Activated CD8-positive, alpha-beta memory T cell treated with anti-CD3 and anti-CD28 coated beads, Interleukin-2, amount 50 U/mL, for 1 hour (primary cell): Measurements from ENCODE around the gene CDH2.

Source experiments
- DNase-seq: peaks from one replicate; pipeline ENCODE4 v3.0.0-alpha.2; 2020; ENCODE audit errors: extremely low read depth

CDH2 gene

DNA sequence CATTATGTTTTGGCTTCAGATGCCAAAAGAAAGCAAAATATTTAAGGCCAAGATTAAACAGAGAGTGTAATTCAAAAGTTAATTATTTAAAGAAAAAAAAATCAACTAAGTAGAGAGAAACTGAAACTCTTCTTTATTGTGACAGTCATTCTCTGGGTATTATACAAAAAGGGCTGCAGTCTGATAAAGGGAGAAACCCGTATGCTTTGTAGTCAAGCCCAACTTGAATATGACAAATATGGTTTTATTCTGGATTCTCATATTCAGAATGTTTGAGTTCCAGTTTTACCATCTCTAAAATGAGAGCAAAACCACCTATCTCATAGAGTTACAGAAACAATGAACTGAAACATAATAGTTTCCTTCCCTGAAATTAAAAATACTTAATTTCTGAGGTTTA lies 8.2 kb downstream of the CDH2 start:
- DNase-seq: no peak

DNA sequence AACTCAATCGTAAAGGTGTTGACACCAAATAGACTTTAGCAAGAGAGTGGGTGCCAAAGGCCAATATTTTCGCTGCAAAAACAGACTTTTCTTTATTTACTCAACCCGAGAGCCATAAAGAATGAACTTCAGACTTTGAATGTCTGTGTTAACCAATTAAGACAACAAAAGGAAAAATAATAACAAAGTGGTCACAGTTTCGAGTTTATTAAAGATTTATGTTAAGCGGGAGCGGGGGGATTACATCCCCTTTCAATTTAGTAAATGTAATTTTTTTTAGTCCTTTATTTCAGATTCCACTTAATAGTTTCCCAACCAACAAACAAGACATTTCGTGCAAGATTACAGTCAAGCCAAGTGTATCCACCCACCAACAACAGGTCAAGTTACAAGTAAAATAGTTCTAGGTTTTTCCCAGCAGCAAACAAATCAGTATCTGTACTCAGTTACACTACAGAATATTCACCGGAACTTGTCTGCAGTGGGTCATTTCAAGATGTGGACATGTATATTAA lies 9.0 kb downstream of the CDH2 start:
- no peak for DNase-seq

DNA sequence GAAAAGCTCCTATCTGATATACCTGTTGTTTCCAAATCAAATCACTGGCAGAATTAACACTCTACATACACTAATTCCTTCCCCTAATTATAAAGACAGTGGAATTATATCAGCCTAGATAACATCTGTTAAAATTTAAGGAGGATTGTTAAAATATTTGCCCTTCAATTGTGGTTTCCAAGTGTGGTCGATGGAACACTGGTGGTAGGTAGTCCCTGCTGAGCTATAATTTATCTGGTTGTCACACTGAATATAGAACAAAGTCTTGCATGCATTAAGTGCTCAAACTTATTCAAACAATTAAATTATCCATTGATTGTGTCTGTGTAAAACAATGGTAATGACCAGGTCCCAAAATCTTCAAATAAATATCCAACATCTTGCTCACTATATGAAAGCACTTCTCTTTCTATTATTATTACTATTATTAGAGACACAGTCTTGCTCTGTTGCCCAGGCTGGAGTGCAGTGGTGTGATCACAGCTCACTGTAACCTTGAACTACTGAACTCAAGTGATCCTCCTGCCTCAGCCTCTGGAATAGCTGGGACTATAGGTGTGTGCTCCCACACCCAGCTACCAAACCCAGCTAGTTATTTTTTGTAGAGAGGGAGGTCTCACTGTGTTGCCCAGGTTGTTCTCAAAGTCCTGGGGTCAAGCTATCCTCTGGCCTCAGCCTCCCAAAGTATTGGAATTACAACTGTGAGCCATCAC lies 12.0 kb downstream of the CDH2 start:
- no peak for DNase-seq

DNA sequence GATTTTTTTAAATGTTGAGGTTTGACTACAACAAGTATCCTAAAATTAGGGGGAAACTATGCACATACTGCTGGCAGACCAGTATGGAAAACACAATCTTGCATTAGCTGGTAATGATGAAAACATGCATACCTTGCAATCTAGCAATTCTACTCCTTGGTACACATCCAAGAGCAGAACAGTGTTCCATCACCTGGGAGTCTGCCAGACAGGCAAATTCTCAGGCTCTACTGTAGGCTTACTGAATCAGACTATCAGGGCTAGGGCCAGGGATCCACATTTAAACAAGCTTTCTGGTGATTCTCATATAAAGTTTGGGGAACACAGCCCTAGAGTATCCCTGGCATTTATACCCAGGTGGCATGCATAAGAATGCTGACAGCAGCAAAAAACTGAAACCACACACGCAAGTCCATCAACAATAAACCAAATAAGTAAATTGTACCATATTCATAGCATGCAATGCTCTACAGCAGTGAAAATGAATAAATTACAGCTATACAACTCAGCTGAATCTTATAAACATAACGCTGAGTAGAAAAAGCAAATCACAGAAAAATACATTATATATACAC lies 13.6 kb downstream of the CDH2 start:
- DNase-seq: no peak

DNA sequence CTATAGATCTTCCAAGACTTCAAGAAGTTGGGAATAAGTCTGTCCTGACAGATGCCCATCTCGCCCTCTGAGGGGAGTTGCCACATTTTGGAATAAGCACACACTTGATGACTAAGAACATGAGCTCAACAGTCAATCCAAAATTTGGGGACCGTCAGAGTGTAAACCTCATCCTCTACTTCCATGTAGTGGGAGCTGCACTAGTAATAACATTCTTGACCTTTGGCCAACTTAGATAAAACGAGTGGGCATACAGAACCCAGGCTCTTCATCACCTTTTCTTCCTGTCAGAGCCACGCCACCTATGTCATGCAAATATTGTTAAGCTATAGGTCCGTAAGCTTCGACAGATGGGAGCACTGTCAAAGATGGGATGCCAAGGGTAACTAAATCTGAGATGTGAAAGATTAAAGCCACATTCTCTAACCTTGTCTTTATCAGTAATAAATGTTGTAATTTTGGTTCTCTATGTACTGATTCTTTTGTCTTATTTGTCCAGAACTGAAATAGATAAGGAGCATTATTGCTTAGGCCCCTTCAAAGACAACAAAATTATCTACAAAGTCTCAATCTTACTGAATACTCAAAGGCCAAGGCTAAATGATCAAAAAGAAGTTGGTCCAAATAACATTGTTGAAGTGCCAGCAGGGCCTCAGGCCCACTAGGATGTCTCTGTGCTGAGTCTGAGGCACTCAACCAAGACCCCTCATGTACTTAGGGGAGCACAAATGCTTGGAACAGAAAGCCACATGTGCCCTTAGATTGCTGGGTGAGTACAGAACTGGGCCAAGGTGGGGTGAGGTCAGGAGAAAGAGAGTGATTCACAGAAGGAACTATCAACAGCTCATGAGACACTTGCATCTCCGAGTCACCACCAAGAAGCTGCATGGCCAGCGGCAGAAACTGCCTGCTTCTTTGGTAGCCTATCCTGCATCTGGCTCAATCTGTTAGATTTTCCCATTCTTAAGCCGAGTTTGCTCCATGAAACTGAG lies 15.0 kb downstream of the CDH2 start:
- DNase-seq: no peak

DNA sequence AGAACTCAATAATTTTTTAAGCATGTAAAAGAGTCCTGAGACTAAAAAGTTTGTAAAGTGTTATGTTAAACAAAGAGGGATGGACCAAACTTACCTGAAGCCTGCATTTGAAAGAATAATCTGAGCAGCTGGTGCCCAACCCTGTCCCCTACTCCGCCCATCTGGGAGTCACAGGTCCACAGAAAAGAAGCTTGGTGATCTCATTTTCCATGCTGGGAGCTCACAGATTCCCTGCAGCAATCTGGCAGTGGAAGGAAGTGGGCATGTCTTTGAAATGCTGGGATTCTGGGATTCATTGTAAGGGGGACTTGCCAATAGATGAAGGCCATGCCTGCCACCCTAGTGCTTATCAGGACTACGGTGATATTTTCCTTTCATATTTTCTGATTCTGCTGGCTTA lies 17.9 kb downstream of the CDH2 start:
- DNase-seq: no peak

DNA sequence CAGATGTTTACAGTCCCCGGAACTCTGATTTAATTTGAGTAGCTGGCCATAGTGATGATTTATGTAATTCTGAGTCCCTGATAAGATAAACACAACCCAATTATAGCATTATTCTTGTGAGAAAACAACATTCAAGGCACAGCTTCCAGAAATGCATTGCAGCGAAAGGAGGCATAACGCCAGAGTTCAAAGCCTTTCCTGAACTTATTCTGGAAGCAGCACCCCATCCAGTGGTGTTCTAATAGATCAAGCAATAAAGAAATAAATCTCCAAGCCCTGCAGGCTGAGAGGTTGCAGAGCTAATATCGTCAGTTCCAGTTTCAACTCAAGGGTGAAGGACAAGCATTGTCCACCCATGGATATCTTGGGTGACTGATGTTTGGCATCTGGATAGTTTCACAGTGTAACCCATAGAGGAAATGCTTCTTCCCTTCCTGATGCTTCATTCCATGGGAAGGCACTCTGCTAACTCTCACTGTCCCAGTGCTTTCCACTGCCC lies 18.8 kb downstream of the CDH2 start:
- DNase-seq: no peak

DNA sequence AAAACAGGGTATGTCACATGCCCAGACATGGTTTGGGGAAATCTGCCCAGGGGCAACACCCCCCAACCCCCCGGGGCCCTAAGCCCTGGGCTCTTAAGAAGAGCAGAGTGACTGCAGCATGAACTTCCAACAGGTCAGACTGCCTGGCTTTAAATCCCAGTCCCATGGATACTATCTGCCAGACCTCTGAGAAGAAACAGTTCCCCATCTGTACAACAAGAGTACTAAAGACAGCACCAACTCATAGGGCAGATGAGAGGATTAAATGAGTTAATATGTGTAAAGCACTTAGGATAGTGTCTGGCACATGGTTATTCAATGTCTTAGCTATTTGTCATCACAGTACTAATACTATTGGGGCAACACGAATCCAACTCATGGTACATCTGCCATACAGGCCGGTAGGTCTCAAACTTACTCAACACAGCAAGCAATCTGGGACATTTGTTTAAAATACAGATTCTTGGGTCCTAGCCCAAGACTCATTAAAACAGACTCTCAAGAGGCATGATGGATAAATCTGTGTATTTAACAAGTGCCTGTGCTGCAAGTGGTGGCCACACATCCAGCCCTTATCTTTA lies 23.4 kb downstream of the CDH2 start:
- no peak for DNase-seq

DNA sequence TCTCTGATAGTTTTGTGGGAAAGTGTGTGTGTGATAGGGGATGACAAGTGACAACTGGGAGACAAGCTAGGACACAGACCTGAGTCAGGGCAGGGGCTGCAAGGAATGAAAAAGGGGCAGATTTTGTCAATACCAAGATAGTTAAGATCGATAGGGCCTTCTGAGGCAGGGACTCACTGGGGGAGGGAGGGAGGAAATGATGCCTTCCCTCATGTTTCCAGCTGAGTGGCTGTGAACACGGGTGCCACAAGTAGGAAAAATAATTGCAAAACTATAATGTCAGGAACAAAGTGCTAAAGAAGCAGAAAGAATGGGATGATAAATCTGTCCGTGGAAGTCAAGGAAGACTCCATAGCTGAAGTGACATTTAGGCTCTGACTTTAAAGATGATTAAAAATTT lies 24.2 kb downstream of the CDH2 start:
- no peak for DNase-seq

DNA sequence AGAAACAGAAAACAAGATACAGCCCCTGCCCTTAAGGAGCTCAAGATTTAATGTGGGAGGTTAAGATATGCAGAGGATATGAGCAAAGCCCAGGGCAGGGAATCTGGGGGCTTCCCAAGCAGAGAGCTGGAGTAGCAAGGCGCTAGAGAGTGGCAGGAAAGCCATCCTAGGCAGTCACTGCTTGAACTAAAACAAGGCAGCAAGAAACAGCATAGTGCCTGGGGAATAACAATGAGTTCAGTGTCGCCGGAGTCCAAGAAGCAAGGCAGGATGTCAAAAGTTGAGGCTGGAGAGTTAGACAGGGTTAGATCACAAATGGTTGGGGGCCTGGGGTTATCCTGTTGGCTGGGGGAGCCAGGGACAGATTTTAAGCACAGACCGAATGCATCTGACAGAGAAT lies 24.6 kb downstream of the CDH2 start:
- no peak for DNase-seq

DNA sequence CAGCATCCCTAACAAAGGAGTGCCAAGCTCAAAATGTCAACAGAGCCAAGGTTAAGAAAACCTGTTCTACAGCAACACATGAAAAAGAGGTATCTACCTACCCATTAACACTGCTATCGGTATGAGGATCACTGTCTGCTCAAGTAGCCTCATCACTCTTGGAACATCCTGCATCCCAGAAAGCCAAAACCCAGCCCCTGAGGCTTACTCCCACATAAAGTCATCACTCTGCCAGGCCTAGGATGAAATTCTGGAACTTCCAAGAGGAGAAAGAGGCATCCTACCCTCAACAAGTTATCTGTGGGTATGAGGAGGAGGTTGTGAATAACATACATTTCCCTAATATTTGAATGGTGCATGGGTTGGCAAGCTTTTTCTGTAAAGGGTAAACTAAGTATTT lies 25.5 kb downstream of the CDH2 start:
- DNase-seq: no peak

DNA sequence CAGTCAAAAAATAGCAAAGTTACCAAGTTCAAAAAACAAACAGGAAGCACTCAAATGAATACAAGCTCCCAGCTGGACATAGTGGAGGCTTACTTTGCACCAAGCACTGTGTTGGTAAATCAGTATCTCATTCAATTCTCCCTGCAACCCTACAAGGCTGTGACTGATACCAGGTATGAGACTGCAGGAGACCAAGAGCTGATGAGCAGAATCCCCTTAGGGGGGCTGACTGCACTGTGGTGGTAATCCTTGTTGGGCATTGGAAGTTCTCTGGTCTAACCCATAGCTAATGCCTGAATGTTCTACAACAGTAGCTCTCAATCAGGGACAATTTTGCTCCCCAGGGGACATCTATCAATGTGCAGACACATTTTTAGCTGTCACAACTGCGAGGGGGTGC lies 26.0 kb downstream of the CDH2 start:
- no peak for DNase-seq

DNA sequence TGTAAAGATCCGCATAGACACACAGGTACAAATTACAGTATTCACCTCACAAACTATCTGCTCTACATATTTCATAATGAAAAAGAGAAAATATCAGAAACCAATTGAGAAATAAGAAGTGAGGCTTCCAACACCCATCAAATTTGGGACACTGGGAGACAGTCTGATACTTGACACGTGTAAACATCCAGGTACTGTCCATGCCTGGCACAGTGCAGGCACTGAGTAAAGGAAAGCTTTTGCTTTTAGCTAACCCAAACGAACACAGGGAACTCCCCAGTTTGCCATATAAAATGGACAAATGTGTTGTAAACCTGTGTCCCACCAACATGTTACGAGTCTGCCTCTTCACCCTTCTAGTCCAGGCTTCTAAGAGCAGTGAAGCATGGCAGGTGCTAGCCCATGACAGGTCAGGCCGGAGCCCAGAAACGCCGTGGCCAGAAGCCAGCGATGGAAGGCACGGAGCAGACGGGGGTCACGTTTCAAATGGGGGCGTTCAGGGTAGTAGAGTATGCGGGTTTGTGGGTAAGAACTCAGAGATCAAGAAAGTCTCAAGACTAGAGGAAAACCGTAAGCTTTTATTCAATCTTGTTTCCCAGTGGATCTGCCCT lies 27.0 kb downstream of the CDH2 start:
- no peak for DNase-seq

DNA sequence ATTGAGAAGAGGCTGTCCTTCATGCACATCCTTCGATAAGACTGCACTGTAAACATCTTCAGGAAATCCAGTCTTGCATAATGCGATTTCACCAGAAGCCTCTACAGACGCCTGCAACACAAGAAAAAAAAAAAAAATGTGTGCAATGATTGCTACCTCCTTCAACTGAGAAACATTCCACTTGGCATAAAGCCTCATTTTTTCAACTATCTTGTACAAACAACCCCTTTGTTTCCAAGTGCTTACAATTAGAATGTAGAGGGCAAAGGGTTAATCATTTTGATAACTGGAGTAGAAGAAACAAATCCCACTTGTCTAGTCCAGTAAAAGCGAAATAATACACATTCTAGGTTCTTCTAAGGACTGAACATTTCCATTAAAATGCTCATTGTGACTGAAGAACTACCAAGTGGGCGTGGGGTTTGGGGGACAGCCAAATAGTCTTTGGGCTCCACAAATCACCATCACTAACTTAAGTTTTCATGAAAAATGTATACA lies 29.2 kb downstream of the CDH2 start:
- no peak for DNase-seq

DNA sequence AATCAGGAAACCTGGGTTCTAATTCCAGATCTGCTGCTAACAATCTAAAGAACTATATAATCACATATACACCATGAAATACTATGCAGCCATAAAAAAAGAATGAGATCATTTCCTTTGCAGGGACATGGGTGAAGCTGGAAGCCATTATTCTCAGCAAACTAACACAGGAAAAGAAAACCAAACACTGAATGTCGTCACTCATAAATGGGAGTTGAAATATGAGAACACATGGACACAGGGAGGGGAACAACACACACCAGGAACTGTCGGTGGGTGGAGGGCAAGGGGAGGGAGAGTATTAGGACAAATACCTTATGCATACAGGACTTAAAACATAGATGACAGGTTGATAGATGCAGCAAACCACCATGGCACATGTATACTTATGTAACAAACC lies 33.2 kb downstream of the CDH2 start:
- no peak for DNase-seq

DNA sequence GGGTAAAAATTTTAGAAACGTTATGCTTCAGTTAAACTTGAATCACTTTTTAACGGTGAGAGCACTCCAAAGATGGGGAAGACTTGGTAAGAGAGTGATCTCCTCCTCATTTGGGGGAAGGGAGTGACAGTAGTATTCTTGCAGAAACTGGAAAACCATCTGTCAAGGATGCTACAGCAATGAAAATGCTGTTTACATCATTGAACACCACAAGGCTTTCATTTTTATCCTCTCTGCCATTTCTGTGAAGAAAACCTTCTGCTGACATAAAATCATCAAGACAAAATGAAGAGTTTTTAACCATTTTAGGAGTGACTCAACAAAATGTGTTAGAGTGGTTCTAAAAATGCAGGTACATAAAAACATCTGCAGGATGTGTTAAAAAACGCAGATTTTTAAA lies 38.1 kb downstream of the CDH2 start:
- no peak for DNase-seq

DNA sequence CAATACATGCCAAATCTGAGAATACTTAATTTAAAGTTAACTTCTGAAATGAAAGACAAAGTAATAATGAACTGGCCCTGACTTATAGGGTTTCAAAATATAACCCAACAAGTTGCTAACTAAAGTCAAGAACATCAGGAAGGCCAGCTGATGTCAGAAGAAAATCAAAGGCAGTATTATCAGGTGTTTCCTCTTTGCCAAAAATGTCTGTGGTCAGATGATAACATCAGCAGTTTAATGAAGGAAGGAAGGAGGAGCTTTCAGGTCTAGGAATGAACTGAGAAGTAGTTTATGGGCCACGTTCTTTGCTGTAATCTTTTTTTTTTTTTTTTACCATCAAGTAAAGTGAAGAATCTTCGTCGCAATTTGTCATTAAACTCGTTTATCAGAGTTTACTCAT lies 40.9 kb downstream of the CDH2 start:
- no peak for DNase-seq

DNA sequence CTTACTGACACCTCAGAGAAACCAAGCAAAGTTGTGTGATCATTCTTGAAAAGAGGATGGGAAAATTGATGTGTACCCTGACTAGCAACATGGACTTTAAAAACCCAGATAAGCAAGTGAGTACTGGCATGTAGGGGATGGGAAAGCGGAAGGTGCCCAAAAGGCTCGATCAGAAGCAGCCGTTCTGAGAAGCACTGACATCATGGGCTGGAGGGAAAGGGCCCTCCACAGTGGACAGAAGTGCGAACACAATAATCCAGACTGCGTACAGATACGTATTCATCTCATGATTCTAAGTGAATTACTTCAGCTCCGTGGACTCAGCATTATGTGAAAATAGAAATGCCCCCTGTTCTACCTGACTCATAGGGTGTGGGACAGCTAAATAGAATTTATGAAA lies 42.2 kb downstream of the CDH2 start:
- no peak for DNase-seq

DNA sequence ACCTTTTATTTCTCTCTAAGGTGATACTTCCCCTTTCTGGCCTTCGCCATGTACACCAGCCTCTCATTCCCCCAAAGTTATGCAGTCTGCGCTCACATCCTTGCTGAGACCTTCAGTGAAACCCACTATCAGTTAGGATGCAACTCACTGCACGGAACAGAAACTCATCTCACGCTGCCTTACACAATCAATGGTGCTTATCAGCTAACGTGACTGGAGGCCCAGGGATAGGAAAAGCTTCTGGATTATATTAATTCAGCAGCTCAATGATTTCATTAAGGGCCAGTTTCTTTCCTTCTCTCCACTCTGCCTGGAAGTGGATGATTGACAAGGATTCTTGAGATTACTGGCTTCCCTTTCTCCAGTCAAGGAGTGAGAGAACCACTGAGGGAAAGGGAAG lies 44.8 kb downstream of the CDH2 start:
- DNase-seq: no peak

DNA sequence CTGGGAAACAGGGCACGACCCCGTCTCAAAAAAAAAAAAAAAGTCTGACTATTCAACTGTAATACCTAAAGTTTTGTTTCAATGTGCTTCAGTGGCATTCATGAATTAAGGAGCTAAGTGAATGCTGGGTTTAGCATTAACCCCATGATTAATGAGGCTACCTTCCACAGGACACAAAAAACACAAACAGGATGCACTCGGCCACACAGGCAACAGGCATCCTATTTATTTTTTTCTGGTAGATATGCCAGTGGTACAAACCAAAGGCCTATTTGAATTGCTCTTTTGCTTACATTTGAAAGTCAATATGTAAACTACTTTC lies 48.3 kb downstream of the CDH2 start:
- DNase-seq: no peak
